Cardiac fibroblast (primary cell): Measurements from ENCODE around the gene CEP131.

ENCODE experiments used
- DNase-seq, 2 donors: peaks; one replicate each; pipeline versions ENCODE4 v3.0.0 to v3.0.0-alpha.2; 2010; ENCODE audit warnings: low read depth in 2 of 2
- H3K4me3 ChIP-seq, 2 donors: replicated peaks in 1 of 2; 1 replicate in 1 of 2; 2 replicates in 1 of 2; pipeline ENCODE4 v1.5.1; 2011; ENCODE audit warnings: low read depth in 2 of 2, low read length in 2 of 2, mild to moderate bottlenecking in 2 of 2, moderate library complexity in 1 of 2
- TF ChIP-seq, protein P1 (sequence below): IDR thresholded peaks from one replicate; pipeline ENCODE4 v1.5.1; 2011; ENCODE audit warnings: low read depth, mild to moderate bottlenecking, low read length, inconsistent platforms

Gene CEP131

DNA sequence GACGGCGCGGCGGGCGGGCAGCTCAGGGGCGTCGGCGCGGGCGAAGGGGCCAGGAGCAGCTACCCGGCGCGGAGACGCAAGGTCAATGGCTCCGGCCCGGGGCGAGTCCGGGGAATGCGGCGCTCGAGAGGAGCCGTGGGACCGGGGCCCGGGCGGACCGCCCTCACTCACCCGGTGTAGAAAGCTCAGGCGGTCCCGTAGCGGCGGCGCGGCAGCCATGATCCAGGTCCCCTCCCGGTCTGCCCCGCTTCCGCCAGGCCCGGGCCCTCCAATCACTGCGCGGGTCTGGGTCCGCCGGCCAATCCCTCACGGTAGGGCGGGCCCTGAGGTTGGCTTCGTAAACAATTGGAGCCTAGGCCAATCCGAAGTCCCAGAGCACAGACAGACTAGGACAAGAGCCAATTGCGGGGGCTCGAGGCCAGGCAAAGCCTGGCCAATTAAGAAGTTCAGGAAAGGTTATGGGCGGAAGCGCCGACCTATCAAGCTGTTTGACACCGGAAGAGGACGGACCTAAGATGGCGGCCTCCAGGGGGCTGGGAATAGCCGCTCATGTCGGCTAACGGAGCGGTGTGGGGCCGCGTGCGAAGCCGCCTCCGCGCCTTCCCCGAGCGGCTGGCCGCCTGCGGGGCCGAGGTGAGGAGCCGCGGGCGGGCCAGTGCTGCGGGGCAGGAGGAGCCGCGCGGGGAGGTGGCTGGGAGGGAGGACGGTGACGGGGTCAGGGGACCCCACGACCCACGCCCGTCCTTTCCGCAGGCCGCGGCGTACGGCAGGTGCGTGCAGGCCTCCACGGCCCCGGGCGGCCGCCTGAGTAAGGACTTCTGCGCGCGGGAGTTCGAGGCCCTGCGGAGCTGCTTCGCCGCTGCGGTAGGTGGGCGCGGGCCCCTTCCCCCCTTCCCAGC, 16.3 kb upstream of the CEP131 start, which contains the start of the genes NDUFAF8 and TEPSIN:
Gene NDUFAF8 (plus strand): TSS at position 504 of the 899 bp plus-strand sequence. CDS start 46 bp downstream, at position 550.
Gene TEPSIN (minus strand): TSS at position 241 of the 899 bp plus-strand sequence. CDS start 22 bp downstream, at position 219.
- TF ChIP-seq, protein P1, sequence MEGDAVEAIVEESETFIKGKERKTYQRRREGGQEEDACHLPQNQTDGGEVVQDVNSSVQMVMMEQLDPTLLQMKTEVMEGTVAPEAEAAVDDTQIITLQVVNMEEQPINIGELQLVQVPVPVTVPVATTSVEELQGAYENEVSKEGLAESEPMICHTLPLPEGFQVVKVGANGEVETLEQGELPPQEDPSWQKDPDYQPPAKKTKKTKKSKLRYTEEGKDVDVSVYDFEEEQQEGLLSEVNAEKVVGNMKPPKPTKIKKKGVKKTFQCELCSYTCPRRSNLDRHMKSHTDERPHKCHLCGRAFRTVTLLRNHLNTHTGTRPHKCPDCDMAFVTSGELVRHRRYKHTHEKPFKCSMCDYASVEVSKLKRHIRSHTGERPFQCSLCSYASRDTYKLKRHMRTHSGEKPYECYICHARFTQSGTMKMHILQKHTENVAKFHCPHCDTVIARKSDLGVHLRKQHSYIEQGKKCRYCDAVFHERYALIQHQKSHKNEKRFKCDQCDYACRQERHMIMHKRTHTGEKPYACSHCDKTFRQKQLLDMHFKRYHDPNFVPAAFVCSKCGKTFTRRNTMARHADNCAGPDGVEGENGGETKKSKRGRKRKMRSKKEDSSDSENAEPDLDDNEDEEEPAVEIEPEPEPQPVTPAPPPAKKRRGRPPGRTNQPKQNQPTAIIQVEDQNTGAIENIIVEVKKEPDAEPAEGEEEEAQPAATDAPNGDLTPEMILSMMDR = no peak
- peak; percentile 100 for DNase-seq

DNA sequence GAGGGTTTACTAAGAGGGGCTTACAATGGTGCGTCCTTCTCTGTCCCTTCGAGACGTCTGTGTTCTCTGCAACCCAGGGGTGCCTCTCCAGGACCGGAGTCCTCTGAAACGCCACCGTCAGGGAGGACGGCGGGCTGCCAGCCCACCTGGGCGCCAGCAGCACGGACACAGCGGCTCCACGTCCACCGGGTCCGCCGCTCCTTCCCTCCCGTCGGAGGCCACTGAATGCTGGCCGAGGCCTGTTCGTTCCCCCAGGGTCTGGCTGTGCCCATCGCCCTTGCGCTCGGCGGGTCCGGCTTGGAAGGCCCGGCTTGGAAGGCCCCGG, 15.7 kb upstream of the CEP131 start:
- TF ChIP-seq, protein P1 = no peak
- H3K4me3 ChIP-seq = peak overlapping the region; percentile 85 to 86
- DNase-seq = no peak

More for the DNA sequence above, 16.3 kb upstream of the CEP131 start, which contains the start of the genes NDUFAF8 and TEPSIN:
- H3K4me3 ChIP-seq = peak within 1 kb of the TSS; percentile 85 to 86

DNA sequence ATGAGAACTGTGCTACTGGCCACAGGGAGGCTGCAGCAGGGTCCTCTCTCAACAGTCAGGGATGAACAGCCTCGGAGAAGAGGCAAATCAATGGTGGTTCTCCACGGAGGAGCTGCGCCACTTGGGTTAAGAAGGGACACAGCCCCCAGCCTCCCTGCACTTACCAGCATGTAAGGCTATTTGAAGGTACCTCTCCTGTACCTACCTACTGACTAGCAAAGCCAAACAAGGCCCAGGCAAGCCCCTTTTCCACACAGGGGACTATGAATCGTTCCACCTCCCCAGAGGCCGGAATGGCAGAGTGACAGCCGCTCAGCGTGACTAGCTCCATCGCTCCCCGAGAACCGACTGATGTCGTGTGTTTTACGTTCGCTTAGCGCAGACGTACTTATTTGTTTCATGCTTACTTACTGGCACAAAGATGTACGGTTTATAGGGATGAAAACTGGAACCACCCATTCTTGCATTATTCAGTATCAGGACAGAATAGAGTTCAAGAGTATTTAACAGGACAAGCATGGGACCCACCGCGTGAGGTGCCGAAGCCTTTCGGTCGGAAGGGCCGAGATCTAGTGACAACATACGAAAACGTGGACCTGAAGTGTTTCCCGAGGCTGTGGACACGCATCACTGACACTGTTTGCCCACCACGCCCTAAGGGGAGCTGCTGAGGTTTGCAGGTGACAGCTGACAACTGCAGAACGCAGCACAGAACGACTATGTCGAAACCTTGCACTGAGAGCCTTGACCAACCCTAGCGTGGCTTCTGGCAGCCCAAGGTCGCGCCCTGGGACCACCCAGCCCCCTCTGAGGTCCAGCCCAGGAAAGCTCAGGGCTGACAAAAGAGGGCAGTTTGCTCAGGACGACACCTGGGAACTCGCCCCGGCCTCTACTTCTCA, 15.1 kb upstream of the CEP131 start:
- DNase-seq = no peak
- TF ChIP-seq, protein P1 = no peak
- H3K4me3 ChIP-seq = peak overlapping the region; percentile 85 to 86

DNA sequence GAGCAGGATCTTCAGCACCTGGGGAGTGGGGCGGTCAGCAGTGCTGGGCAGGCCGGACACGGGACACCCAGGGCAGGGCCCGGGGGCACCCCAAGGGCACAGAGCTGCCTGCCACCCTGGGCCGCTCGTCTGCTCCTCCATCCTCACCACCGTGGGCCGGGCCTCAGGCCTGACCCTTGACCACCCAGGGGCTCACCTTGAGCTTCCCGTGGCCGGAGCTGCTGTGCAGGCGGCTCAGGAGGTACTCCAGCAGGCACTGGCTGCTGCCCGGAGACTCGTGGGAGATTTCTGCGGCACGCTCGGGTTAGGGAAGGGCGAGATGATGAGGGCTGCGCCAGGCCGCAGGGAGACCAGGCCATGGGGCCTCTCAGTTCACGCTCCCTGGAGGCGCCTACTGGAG, 14.0 kb upstream of the CEP131 start:
- DNase-seq = no peak
- no peak overlapping the region for H3K4me3 ChIP-seq
- TF ChIP-seq, protein P1 = no peak

DNA sequence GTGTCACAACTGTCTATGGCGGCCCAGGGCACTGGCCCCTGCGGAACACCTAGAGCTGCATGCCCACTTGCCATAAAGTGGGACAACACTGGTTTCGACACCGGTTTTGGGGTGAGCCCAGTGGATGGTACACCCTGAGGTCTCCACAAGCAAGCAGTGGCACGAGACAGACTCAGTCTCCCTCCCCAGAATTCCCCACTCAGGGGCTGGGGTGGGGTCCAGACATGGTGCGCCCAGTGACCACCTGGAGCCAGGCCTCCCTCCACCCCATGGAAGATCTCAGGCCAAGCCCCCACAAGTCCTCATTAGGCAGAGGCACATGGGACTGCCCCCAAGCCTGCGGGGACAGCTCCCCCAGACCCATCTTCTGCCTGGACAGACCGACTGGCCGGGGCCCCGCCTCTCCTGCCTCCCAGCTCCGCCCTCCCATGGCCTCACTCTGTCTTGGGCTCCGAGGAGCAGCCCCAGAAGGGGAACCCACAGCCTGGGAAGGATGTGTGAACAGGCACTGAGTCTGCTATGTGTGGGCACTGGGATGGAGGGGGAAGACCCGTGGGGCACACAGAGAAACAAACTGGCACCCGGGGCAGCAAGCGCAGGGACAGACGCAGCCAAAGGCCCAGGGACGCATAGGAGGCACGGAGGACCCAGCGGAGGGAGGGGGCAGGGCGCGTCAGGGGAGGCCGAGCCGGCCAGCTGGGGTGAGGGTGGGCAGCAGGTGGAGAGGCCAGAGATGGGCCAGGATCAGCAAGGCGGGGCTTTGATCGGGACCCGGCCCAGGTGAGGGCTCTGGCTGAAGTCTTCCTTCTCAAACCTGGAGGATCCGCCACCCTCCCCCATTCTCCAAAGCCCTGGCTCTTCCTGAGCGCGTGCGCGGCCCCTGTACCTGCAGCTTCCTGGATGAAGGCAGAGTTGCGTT, 13.3 kb upstream of the CEP131 start:
- TF ChIP-seq, protein P1 = no peak
- no peak for DNase-seq

More for the DNA sequence above, 13.3 kb upstream of the CEP131 start:
- H3K4me3 ChIP-seq = no peak overlapping the region
